HG03521 (cell line): ENCODE results near the gene ZFAND4.
"Not testable (repeated sequence)": the region's sequence is repeated elsewhere in the genome, so short reads cannot be mapped to it uniquely, and the experiment has no call there.

ENCODE experiments used
- ATAC-seq: cut with Tn5 transposase; IDR thresholded peaks from one replicate; pipeline ENCODE4 v1.9.1; 2021; ENCODE audit warnings: mild to moderate bottlenecking, moderate library complexity; ENCODE audit not compliant: unreplicated experiment

ZFAND4 gene

DNA sequence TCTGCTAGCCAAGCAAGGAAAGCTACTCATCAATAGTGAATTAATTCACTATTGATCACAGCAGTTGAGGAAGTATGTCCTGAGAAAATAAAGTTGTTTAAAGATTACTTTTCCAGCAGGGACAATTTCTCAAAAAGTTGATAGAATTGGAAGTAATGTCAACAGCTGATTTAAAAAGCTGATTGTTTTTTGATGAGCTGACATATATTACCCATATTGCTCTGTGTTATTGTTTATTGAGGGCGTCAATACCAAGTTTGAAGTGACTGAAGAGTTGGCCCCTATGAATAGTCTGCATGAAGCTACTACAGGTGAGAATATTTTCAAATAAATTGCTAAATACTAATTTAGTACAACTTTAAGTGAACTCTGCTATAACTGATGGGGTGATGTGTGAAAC, 28.0 kb downstream of the ZFAND4 start:
- no peak for ATAC-seq

DNA sequence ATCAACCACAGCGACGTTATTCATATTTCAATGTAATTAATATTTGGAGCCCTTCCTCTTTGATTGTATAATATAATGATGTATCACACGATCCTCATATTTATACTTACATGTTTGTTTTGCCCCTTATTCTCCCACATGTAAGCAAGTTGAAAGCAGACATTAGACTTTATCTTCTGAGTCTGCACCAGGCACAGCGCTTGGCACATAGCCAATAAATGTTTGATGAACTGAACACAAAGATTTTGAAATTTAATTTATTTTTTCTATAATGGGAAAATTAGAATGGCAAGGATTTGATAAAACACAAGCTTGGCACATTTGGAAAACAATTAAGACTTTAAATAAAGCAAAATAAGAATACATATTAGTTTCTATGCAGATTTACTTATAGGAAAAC, 31.6 kb downstream of the ZFAND4 start:
- ATAC-seq, result no peak

DNA sequence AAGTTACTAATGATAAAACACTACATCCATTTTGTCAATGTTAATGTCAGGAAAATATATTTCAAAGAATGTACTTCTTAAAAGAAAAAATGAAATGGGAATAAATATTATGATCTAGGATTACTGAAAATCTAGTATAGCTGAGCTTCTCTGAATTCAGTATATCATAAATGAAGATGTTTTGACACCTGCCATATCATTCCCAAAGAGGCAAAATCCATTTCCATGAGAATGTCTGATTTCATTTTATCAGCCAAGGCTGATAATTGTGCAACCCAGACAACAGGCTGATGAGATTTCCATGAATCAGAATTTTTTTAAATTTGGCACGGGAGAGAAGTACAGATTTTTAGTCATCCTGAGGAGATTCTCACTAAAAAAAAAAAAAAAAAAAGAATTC, 32.5 kb downstream of the ZFAND4 start:
- no peak for ATAC-seq

DNA sequence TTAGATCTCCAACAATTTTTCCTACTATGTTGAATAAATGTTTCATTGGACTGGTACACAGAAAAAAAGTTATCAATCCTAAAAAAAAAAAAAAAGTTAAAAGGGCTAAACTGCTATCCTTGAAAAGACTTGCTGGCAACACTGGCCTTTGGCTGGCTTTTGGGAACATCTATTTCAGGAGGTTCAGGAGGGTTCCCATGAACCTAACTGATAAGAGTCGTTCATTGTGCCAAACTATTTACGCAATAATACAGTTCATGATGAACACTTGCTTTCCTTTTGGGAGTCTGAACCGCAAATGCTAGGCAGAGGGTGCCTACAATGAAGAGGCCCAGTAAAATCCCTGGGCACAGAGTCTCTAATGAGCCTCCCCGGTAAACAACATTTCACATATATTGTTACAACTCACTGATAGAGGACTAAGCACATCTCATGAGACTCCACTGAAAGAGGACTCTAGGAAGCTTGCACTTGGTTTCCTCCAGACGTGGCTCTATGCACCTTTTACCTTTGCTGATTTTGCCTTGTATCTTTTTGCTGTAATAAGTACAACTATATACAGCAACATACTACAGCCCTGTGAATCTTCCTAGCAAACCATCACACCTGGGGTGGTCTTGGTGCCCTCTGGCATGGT, 45.0 kb downstream of the ZFAND4 start:
- ATAC-seq, result no peak

DNA sequence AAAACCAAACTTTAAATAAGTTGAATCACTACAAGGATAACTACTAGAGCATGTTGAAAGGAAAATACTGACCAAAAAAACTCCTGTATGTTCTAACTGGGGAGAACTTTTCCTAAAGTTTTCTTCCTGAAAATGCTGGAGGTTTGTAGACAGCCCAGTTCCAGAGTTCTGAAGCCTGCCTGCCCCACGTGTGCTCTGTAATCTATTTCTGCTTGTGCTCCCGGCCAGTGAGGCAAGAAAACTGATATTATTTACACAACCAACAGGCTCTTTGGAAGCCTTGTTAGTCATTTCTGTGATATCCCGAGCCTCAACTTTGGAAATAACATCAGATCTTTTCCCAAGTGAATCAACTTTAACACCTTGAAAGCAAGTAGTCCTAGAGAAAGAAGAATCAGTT, 46.7 kb downstream of the ZFAND4 start:
- ATAC-seq, result no peak

DNA sequence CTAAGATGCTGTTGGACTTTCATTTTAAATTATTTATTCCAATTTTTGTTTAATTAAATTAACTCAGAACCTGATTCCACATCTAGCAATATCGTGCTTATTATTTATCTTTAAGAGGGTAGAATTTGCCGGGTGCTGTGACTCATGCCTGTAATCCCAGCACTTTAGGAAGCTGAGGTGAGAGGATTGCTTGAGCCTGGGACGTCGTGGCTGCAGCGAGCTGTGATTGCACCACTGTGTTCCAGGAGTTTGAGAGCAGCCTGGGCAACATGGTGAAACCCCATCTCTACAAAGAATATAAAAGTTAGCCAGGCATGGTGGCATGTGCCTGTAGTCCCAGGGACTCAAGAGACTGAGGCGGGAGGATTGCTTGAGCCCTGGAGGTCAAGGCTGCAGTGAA, 47.8 kb downstream of the ZFAND4 start:
- no peak for ATAC-seq

DNA sequence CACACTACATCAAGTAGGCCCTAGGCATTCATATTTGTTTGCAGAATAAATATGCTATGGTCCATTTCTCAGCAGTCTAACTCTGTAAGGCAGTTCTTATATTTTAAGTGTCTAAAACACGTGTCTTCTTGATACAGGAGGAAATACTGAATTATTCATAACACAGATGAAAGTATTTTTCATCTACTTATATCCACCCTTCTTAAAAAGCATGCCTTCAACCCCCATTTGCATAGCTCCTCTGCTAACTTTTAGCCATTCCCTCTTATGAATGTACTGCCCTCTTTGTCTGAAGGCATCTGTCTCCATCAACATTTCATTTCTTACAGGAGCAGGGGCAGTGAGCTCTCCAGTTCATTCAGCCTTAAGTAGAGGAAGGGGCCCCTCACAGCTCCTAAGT, 57.7 kb downstream of the ZFAND4 start:
- no peak for ATAC-seq

DNA sequence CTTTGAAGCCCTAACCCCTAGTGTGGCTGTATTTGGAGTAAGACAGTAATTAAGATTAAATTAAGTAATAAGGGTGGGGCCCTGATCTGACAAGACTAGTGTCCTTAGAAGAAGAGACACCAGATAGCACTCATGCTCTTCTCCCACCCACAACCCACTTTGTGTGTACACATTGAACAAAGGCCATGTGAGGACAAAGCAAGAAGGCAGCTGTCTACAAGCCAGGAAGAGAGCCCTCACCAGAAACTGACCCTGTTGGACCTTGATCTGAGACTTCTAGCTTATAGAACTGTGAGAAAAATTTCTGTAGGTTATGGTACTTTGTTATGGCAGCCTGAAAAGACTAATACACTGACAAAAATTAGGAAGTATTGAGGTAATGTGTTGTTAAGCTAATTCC, 59.8 kb downstream of the ZFAND4 start:
- no peak for ATAC-seq

DNA sequence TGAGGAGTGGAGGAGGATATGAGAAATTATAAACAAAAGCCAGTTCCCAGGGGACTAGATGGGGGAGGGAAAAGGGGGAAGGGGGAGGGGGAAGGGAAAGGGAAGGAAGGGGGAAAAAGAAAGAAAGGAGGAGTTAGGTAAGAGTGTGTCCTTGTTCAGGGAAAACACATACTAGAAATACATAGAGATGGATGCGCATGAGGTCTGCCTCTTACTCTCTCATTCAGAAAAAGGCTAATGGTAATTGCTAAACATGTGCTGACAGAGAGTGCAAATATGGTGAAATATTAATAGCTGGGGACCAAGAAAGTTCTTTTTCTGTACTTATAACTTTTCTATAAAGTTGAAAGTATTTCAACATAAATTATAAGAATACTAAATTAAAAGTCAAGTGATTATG, 64.5 kb downstream of the ZFAND4 start:
- ATAC-seq, result no peak

DNA sequence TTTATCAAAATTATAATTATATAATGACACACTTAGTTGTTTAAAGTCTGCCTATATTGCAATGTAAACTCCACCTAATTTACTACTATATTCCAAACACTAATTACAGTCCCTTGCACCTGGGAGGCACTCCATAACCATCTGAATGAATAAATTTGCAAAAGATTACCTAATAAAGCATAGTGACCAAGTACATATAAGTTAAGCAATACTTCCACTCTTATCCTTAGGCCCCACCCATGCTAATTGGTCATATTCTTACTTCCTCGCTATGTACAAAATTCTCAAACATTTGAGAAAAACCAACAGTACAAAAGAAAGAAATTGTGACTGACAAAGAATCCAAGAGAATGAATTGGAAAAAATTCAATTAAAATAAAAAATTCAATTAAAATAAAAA, 65.3 kb downstream of the ZFAND4 start:
- no peak for ATAC-seq

DNA sequence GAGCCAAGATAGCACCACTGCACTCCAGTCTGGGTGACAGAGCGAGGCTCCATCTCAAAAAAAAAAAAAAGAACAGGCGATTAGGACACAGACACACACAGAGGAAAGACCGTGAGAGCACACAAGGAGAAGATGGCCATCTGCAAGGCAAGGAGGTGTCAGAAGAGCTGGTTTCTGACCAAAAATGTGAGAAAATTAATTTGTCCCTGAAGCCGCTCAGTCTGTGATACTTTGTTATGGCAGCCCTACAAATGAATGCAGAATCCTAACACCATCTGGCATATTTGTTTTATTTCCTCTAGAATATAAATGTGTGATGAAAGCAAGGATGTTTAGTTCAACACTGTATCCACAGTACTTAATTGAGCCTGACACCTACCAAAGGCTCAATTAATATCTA, 69.7 kb downstream of the ZFAND4 start:
- ATAC-seq, result no peak

DNA sequence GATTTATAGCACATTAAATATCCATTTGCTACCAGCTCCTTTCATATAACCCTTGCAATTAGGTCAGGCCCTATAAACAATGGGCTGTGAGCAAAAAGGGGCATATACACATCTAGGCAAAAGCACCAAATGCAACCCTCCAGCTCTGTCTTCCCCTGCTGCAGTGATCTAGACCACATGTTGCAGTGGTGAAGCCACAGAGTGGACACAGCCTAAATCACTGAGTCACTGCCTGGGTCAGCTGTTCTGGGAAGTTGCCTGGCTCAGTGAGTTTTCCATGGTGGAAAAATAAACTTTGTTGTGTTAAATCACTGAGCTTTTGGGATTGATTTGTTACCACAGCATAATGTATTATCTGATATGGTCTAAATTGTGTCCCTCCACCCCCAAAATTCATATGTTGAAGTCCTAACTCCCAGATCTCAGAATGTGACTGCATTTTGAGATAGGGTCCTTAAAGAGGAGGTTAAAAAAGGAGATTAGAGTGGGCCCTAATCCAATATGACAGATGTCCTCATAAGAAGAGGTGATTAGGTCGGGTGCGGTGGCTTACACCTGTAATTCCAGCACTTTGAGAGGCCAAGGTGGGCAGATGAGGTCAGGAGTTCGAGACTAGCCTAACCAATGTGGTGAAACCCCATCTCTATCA, 70.4 kb downstream of the ZFAND4 start:
- ATAC-seq, result no peak

DNA sequence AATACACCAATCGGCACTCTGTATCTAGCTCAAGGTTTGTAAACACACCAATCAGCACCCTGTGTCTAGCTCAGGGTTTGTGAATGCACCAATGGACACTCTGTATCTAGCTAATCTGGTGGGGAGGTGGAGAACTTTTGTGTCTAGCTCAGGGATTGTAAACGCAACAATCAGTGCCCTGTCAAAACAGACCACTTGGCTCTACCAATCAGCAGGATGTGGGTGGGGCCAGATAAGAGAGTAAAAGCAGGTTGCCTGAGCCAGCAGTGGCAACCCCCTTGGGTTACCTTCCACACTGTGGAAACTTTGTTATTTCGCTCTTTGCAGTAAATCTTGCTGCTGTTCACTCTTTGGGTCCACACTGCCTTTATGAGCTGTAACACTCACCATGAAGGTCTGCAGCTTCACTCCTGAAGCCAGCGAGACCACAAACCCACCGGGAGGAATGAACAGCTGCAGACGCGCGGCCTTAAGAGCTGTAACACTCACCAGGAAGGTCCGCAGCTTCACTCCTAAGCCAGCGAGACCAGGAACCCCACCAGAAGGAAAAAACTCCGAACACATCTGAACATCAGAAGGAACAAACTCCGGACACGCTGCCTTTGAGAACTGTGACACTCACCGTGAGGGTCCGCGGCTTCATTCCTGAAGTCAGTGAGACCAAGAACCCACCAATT, 71.2 kb downstream of the ZFAND4 start:
- ATAC-seq, result not testable (repeated sequence)

DNA sequence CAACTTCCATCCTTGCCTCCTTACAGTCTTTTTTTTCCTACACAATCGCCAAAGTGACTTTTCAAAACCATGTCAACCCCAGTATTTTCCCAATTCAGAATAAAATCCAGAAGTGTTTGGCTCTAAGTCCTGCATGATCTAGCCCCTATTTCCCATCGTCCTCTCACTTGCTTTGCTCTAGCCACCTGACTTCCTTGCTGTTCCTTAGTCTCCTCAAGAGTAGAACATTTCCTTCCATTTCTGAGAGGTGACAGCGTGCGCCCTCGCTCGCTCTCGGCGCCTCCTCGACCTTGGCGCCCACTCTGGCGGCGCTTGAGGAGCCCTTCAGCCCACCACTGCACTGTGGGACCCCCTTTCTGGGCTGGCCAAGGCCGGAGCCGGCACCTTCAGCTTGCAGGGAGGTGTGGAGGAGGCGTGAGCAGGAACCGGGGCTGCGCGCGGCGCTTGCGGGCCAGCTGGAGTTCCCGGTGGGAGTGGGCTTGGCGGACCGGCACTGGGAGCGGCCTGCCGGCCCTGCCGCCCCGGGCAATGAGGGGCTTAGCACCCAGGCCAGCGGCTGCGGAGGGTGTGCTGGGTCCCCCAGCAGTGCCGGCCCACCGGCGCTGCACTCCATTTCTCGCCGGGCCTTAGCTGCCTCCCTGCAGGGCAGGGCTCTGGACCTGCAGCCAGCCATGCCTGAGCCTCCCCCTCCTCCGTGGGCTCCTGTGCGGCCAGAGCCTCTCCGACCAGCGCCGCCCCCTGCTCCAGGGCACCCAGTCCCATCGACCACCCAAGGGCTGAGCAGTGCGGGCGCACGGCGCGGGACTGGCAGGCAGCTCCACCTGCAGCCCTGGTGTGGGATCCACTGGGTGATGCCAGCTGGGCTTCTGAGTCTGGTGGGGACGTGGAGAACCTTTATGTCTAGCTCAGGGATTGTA, 72.0 kb downstream of the ZFAND4 start:
- not testable (repeated sequence) for ATAC-seq

DNA sequence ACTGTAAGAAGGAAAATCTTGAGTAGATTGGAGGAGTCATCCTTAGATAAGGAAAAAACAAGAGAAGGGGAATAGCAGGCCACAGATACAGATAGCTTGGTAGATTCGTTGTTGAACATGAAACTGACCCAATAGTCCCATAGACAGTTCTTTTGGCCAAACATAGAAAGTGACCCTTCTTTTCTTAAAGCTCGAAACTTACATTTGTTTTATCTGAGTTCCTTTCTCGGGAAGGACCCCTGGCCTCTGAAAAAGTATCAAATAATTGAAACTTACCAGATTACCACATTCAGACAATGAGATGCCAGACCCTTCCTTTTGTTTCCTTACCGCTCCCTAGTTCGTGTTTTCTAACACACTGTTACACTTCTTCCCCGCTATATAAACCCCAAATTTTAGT, 72.9 kb downstream of the ZFAND4 start:
- ATAC-seq, result no peak

DNA sequence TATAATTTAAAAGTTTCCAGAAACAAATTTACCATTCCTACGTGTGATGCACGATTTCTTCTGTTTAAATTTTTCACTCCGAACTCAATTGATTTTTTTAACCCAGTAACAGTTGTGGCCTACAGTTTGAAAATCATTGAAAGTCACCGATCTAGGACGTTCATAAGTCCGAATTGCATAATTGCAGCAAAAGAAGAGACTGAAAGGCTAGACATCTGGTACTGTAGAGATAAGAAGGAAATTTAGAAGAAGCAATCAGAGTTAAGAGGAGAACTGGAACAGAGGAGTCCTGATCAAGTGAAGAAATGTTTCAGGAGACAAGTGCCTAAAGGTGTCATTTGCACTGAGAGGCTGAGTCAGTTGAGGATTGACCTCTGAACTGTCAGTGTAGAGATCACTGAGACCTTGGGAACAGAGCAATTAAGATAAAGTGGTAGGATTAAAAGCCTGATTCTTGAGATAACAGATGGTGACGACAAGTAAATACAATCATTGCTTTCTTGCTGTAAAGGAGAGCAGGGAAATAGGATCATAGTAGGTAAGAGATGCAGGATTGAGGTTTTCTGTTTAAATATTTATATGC, 73.5 kb downstream of the ZFAND4 start:
- no peak for ATAC-seq

DNA sequence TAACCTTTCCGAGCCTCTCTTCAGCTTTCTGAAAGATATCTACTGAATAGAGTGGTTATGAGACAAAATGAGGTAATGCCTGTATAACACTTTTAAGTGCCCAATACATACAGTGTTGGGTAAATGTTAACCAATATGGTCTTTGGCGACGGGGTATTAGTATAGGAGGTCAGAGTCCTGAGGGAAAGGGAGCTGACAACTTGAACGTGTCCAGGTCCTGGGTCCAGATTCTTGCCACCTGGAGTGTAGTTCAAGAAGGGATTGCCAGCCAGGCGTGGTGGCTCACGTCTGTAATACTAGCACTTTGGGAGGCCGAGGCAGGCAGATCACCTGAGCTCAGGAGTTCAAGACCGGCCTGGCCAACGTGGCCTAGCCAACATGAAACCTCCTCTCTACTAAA, 76.0 kb downstream of the ZFAND4 start:
- ATAC-seq, result no peak

DNA sequence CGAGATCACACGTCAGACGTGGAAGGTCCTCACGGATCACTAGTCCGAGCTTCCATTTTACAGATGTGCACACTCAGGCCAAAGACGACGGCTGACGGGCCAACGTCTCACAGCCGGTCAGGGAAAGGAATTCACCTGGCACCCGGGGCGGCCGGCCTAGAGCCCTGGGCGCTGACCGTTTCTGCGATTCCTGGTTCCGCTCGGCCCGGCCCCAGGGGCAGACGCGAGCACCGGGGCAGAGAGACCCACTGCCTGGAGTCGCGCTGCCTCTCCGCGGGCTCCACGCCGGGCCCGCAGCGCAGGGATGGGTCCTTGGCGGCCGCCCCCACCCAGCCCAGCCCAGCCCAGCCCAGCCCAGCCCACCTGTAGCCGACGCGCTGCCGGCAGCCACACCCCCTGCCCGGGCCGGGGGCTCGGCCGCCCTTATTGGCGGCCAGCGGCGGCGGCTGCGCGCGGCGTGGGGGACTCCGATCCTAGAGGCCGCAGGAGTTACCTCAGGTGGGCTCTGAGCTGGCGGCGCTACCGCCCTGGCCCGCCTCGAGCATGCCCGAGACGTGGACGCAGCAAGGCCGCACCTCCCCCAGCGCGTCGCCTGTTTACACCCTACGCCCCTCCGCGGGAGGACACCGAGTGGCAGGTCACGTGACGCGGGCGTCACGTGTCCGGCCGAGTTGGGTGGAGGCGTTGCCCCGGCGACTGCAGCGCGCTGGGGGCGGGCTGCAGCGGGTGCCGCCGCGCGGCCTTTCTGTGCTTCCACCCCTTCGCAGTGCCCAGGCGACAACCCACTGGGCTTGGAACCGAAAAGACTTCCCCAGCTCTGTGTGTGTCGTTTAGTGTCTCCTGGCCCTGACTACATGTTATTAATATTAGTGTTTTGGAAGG, 78.1 kb downstream of the ZFAND4 start:
- peak; percentile 96 for ATAC-seq

DNA sequence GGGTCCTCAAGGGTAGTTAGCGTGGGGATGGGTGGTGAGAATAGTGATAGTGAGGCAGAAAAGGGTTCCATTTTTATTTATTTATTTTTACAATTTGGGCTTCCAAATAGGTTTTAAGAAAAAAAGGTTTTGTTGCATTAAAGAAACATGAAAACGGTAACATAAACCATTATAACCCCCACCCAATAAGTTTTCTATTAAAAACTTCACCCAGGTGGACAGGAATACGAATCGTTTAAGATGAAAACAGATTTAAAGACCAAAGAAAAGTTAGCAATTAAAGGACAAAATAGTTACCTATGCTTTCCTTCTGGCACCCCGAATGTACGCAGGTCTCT, 78.7 kb downstream of the ZFAND4 start:
- ATAC-seq, result no peak

DNA sequence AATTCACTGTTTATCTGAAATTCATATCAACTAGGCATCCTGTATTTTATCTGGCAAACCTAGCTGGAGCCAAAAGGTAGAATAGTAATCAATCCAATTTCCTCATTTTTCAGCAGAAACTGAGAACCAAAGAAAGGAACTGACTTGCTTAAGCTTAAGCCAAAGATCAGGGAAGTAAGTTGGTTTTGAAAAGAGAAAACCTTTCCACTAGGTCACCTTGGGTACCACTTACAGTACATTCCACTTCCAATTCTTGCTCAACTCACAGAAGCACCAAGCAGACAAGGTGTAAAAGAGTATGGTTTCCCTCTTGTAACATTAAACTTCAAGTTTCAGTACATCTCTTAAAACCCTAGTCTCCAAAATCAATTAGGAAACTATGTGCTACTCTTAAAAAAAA, 79.6 kb downstream of the ZFAND4 start:
- no peak for ATAC-seq
